ENCODE data around the gene ACOT7.

The ACOT7 gene

GRCh38 chr1:6262555-6263420 lies 130.8 kb downstream of the ACOT7 start:
- DNase-seq: no peak

- no peak for DNase-seq
Observed at GRCh38 chr1:6261615-6261995, 132.0 kb downstream of the ACOT7 start.

- DNase-seq: peak; percentile 33 to 47
Observed at GRCh38 chr1:6260961-6261614, 132.5 kb downstream of the ACOT7 start, which contains the start of gene GPR153. Gene GPR153 (minus strand): TSS chr1:6261098. CDS start chr1:6254905, 6,193 bp downstream.

- DNase-seq: peak in 1 of 2 donors; percentile 10
Observed at GRCh38 chr1:6260433-6260934, 133.1 kb downstream of the ACOT7 start.

GRCh38 chr1:6259491-6260362 lies 133.8 kb downstream of the ACOT7 start:
- DNase-seq: peak; percentile 82 to 85

- no peak for DNase-seq
Observed at GRCh38 chr1:6258675-6259074, 134.9 kb downstream of the ACOT7 start.

GRCh38 chr1:6257541-6258069 lies 136.0 kb downstream of the ACOT7 start:
- DNase-seq: no peak

GRCh38 chr1:6256645-6257044 lies 136.9 kb downstream of the ACOT7 start:
- DNase-seq: no peak

GRCh38 chr1:6254691-6255090 lies 138.9 kb downstream of the ACOT7 start:
- no peak for DNase-seq

GRCh38 chr1:6253380-6253779 lies 140.2 kb downstream of the ACOT7 start:
- DNase-seq: no peak

- DNase-seq: no peak
Observed at GRCh38 chr1:6252374-6252710, 141.2 kb downstream of the ACOT7 start.

GRCh38 chr1:6251681-6252373 lies 141.7 kb downstream of the ACOT7 start:
- no peak for DNase-seq

GRCh38 chr1:6251233-6251632 lies 142.3 kb downstream of the ACOT7 start:
- no peak for DNase-seq

- no peak for DNase-seq
Observed at GRCh38 chr1:6249739-6250689, 143.6 kb downstream of the ACOT7 start.

- DNase-seq: no peak
Observed at GRCh38 chr1:6248932-6249738, 144.4 kb downstream of the ACOT7 start.

- no peak for DNase-seq
Observed at GRCh38 chr1:6248161-6248776, 145.3 kb downstream of the ACOT7 start.

- DNase-seq: no peak
Observed at GRCh38 chr1:6247651-6248050, 145.9 kb downstream of the ACOT7 start.

- peak; percentile 75 to 79 for DNase-seq
Observed at GRCh38 chr1:6246497-6247467, 146.8 kb downstream of the ACOT7 start.

Measured in CD4-positive, alpha-beta T cell treated with Interleukin-1 beta for 1 hour (primary cell).